RWPE1 (cell line): Measurements from ENCODE around the gene POLR3G.

Experiments used
- CTCF ChIA-PET: fragments of 350-600 bp; sonication (Branson Sonifier 250); formaldehyde crosslinking; extraction: SDS; loops from one replicate; lab custom pipeline; 2021; lab: Yijun Ruan, JAX
- POLR2A ChIA-PET: fragments of 400-600 bp; formaldehyde crosslinking; extraction: SDS; loops from one replicate; lab custom pipeline; 2020; ENCODE audit warnings: antibody characterized with exemption; ENCODE audit not compliant: low non-redundant PET; lab: Yijun Ruan, JAX
- DNase-seq: peaks from one replicate; pipeline ENCODE4 v3.0.0; 2012; ENCODE audit warnings: low spot score
- H3K27ac ChIP-seq: fragments of 450-650 bp; 2 replicates; pipeline ENCODE4 v1.5.1; 2017
- TF ChIP-seq, protein P1 (sequence below): fragments of 450-650 bp; conservative IDR thresholded peaks from 2 replicates; pipeline ENCODE4 v1.5.1; 2017; ENCODE audit warnings: low read depth, mild to moderate bottlenecking

The POLR3G gene

GRCh38 chr5:90546216-90546837 is 71.7 kb downstream of the POLR3G start:
- no peak for DNase-seq
- ChIA-PET CTCF (no interaction called here), POLR2A (no interaction called here)
- TF ChIP-seq, protein P1, sequence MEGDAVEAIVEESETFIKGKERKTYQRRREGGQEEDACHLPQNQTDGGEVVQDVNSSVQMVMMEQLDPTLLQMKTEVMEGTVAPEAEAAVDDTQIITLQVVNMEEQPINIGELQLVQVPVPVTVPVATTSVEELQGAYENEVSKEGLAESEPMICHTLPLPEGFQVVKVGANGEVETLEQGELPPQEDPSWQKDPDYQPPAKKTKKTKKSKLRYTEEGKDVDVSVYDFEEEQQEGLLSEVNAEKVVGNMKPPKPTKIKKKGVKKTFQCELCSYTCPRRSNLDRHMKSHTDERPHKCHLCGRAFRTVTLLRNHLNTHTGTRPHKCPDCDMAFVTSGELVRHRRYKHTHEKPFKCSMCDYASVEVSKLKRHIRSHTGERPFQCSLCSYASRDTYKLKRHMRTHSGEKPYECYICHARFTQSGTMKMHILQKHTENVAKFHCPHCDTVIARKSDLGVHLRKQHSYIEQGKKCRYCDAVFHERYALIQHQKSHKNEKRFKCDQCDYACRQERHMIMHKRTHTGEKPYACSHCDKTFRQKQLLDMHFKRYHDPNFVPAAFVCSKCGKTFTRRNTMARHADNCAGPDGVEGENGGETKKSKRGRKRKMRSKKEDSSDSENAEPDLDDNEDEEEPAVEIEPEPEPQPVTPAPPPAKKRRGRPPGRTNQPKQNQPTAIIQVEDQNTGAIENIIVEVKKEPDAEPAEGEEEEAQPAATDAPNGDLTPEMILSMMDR = no peak
- no peak overlapping the region for H3K27ac ChIP-seq

- TF ChIP-seq, protein P1 = no peak
- ChIA-PET CTCF (no interaction called here), POLR2A (no interaction called here)
- H3K27ac ChIP-seq = no peak overlapping the region
- DNase-seq = no peak
These were observed 72.4 kb downstream of the POLR3G start for GRCh38 chr5:90547072-90547536.

DNA sequence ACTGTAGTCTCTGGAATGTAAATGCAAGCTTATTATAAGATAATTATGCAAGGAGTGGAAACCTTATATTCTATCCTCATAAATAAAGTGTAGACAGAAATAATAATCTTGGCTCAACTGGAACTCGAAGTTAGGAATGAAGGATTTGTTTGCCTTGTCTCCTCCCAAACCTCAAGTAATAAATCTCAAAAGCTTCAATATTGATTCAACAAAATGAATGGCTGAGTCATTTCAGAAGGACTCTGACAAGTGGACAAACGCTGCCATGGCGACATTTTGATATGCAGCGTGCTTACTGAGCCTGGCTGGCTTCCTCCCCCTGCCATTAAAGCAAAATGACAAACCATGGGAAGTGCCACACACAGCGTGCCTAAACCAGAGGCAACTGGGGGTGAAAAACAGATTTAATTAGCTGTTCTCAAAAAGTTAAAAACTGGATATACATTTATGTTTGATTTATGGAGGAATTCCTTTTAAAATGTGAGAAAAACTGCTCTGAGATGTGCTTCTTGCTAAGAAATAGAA is 73.5 kb downstream of the POLR3G start:
- POLR2A ChIA-PET = no interaction called here
- DNase-seq = no peak
- TF ChIP-seq, protein P1 = no peak
- H3K27ac ChIP-seq = no peak overlapping the region
- CTCF ChIA-PET = interaction anchor here (0.6 to 0.7 kb wide), 4 partner anchors 29 to 294 kb away, joined by 3 read pairs; no protein-coding TSS in a partner anchor

GRCh38 chr5:90549223-90549622 is 74.6 kb downstream of the POLR3G start:
- POLR2A ChIA-PET = no interaction called here
- H3K27ac ChIP-seq = no peak overlapping the region

GRCh38 chr5:90549729-90550275 is 75.1 kb downstream of the POLR3G start:
- ChIA-PET CTCF (no interaction called here), POLR2A (no interaction called here)
- no peak for DNase-seq
- TF ChIP-seq, protein P1 = no peak
- no peak overlapping the region for H3K27ac ChIP-seq

More at GRCh38 chr5:90549223-90549622, 74.6 kb downstream of the POLR3G start:
- CTCF ChIA-PET = no interaction called here
- TF ChIP-seq, protein P1 = no peak
- DNase-seq = no peak

DNA sequence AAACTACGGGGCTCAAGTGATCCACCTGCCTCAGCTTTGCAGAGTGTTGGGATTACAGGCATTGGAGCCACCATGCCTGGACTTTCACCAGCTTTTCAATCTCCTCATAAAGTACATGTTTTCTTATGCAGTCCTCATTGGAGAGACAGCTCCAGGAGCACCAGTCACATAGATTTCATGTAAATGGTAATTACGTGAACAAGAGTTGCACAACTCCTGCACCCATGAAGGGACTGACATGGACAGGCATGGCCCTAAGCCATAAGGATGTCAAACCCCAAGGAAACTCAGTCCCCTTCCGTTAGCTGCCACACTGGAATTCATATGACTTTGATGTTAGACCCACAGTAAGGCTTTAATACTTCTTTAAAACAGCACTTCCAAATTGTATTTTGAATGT is 76.3 kb downstream of the POLR3G start:
- TF ChIP-seq, protein P1 = no peak
- no peak overlapping the region for H3K27ac ChIP-seq
- no peak for DNase-seq
- ChIA-PET POLR2A (no interaction called here), CTCF (no interaction called here)
